ENCODE results near the gene C1orf50. TPM values are rescaled to one million over a fixed set of nuclear protein-coding genes. Genes with fewer than 3 reads are reported as not detected.

C1orf50 gene
- total and polyA plus RNA-seq, 2 donors (not counting 1 experiment from before 2014, with no cell fraction given) = 2.7 to 17.1 TPM

DNA sequence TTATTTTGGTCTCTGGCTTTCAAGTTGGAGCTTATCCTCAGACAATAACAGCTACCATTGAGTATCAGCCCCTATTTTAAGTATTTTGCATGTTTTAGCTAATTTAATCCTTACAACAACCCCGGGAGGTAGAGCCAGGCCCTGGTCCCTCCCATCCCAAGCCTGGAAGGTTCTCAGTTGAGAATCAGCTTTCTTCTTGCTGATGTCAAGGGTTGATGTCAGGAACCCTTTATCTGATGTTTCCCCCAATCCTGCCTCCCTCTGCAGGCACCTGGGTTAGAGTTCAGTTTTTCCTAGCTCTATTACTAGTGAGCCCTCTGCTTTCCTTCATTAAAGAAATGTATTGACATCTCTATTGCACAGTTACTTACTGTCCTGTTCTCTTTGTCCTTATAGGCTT lies 53.8 kb downstream of the C1orf50 start:
- POLR2A ChIA-PET = interaction anchor here (1.5 kb wide), 1 partner anchor 24 kb away, joined by 3 read pairs; no protein-coding TSS in a partner anchor
- Histone ChIP-seq H3K9ac (ENCODE audit: low read length) (no peak overlapping the region), H3K79me2 (ENCODE audit: control insufficient read depth, insufficient read depth, low read length) (peaks cover 14% of the 10 kb centered on the region), H3K36me3 (replicated peaks in 1 of 2; ENCODE audit: control extremely low read depth in 1 of 2, control insufficient read depth in 1 of 2, extremely low read depth in 1 of 2, insufficient read depth in 2 of 2, low read length in 1 of 2) (no peaks in the 10 kb centered on the region), H3K4me1 (ENCODE audit: control insufficient read depth in 2 of 2, insufficient read depth in 2 of 2, low read length in 2 of 2) (peaks cover 12 to 13% of the 10 kb centered on the region in 2 donors), H3K27me3 (replicated peaks in 1 of 4; ENCODE audit: control extremely low read depth in 1 of 4, control insufficient read depth in 3 of 4, insufficient read depth in 4 of 4, low read length in 3 of 4) (no peaks in the 10 kb centered on the region), H2AFZ (ENCODE audit: insufficient read depth, low read depth, low read length, poor library complexity, severe bottlenecking) (no peak overlapping the region), H3K4me2 (replicated peaks; ENCODE audit: low read depth, low read length, poor library complexity, severe bottlenecking) (no peak overlapping the region), H4K20me1 (ENCODE audit: control insufficient read depth, insufficient read depth, low read length, poor library complexity, severe bottlenecking) (no peaks in the 10 kb centered on the region), H3K27ac (ENCODE audit: low read length in 2 of 2) (no peak overlapping the region), H3K9me3 (ENCODE audit: control extremely low read depth in 1 of 3, control insufficient read depth in 2 of 3, insufficient read depth in 1 of 3, low read length in 2 of 3) (no peaks in the 10 kb centered on the region), H3K4me3 (ENCODE audit: control extremely low read depth in 1 of 5, extremely low read depth in 1 of 5, insufficient read depth in 1 of 5, low read depth in 2 of 5, low read length in 4 of 5) (no peak overlapping the region)
- no peak overlapping the region for H3K27ac Mint-ChIP-seq
- H3K9me3 Mint-ChIP-seq (ENCODE audit: insufficient read depth) = no peaks in the 10 kb centered on the region
- ATAC-seq (ENCODE audit: low read depth) = no peak
- TF ChIP-seq, protein P1, sequence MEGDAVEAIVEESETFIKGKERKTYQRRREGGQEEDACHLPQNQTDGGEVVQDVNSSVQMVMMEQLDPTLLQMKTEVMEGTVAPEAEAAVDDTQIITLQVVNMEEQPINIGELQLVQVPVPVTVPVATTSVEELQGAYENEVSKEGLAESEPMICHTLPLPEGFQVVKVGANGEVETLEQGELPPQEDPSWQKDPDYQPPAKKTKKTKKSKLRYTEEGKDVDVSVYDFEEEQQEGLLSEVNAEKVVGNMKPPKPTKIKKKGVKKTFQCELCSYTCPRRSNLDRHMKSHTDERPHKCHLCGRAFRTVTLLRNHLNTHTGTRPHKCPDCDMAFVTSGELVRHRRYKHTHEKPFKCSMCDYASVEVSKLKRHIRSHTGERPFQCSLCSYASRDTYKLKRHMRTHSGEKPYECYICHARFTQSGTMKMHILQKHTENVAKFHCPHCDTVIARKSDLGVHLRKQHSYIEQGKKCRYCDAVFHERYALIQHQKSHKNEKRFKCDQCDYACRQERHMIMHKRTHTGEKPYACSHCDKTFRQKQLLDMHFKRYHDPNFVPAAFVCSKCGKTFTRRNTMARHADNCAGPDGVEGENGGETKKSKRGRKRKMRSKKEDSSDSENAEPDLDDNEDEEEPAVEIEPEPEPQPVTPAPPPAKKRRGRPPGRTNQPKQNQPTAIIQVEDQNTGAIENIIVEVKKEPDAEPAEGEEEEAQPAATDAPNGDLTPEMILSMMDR (IDR thresholded peaks at IDR 0.05) = no peak
- no peak for TF ChIP-seq EZH2 (IDR thresholded peaks at IDR 0.05; ENCODE audit: borderline replicate concordance, insufficient read depth, low read depth, low read length, poor library complexity, severe bottlenecking)
- DNase-seq = no peak
- H3K4me1 Mint-ChIP-seq = peaks cover 18% of the 10 kb centered on the region
- intact Hi-C loops (cut with micrococcal nuclease) = no loop called here
- CTCF ChIA-PET = interaction anchor here (1.2 kb wide), 1 partner anchor 406 kb away, joined by 3 read pairs; no protein-coding TSS in a partner anchor
- no peak overlapping the region for H3K4me3 Mint-ChIP-seq
- WGBS (ENCODE audit: insufficient coverage) = 100% methylated on average over 1 of the region's 1 CpG
- H3K27me3 Mint-ChIP-seq = no peaks in the 10 kb centered on the region

DNA sequence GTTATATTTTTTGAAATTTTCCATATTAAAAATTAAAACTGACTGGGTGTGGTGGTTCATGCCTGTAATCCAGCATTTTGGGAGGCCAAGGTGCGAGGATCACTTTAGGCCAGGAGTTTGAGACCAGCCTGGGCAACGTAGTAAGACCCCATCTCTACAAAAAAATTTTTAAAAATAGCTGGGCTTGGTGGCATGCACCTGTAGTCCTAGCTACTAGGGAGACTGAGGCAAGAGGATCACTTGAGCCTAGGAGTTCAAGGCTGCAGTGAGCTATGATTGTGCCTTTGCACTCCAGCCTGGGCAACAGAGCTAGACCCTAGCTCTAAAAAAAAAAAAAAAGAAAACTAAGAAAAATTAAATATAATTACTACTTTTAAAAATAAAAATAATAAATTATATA lies 54.6 kb downstream of the C1orf50 start:
- Mint-ChIP-seq H3K9me3 (ENCODE audit: insufficient read depth) (no peaks in the 10 kb centered on the region), H3K27me3 (no peaks in the 10 kb centered on the region), H3K4me3 (no peak overlapping the region), H3K4me1 (peaks cover 9% of the 10 kb centered on the region), H3K27ac (no peak overlapping the region)
- Histone ChIP-seq H3K9ac (ENCODE audit: low read length) (no peak overlapping the region), H3K4me3 (ENCODE audit: control extremely low read depth in 1 of 5, extremely low read depth in 1 of 5, insufficient read depth in 1 of 5, low read depth in 2 of 5, low read length in 4 of 5) (no peak overlapping the region), H4K20me1 (ENCODE audit: control insufficient read depth, insufficient read depth, low read length, poor library complexity, severe bottlenecking) (no peaks in the 10 kb centered on the region), H3K9me3 (ENCODE audit: control extremely low read depth in 1 of 3, control insufficient read depth in 2 of 3, insufficient read depth in 1 of 3, low read length in 2 of 3) (no peaks in the 10 kb centered on the region), H3K27ac (ENCODE audit: low read length in 2 of 2) (no peak overlapping the region), H3K4me1 (ENCODE audit: control insufficient read depth in 2 of 2, insufficient read depth in 2 of 2, low read length in 2 of 2) (peaks cover 4% of the 10 kb centered on the region in 2 donors), H3K36me3 (replicated peaks in 1 of 2; ENCODE audit: control extremely low read depth in 1 of 2, control insufficient read depth in 1 of 2, extremely low read depth in 1 of 2, insufficient read depth in 2 of 2, low read length in 1 of 2) (no peaks in the 10 kb centered on the region), H3K4me2 (replicated peaks; ENCODE audit: low read depth, low read length, poor library complexity, severe bottlenecking) (no peak overlapping the region), H3K27me3 (replicated peaks in 1 of 4; ENCODE audit: control extremely low read depth in 1 of 4, control insufficient read depth in 3 of 4, insufficient read depth in 4 of 4, low read length in 3 of 4) (no peaks in the 10 kb centered on the region), H2AFZ (ENCODE audit: insufficient read depth, low read depth, low read length, poor library complexity, severe bottlenecking) (no peak overlapping the region), H3K79me2 (ENCODE audit: control insufficient read depth, insufficient read depth, low read length) (peaks cover 7% of the 10 kb centered on the region)
- ATAC-seq (ENCODE audit: low read depth) = no peak
- intact Hi-C loops (cut with micrococcal nuclease) = no loop called here
- ChIA-PET CTCF (interaction anchor here (1.2 kb wide), 1 partner anchor 405 kb away, joined by 3 read pairs; no protein-coding TSS in a partner anchor), POLR2A (interaction anchor here (1.5 kb wide), 1 partner anchor 23 kb away, joined by 3 read pairs; no protein-coding TSS in a partner anchor)
- 80% methylated on average over 1 of the region's 2 CpGs for WGBS (ENCODE audit: insufficient coverage)
- DNase-seq = no peak
- TF ChIP-seq, protein P1 (IDR thresholded peaks at IDR 0.05) = no peak
- no peak for TF ChIP-seq EZH2 (IDR thresholded peaks at IDR 0.05; ENCODE audit: borderline replicate concordance, insufficient read depth, low read depth, low read length, poor library complexity, severe bottlenecking)

Measured in B cell (primary cell).